ENCODE measurements around the gene FAM118B.

FAM118B gene

GRCh38 chr11:126186708-126187529 lies 24.7 kb upstream of the FAM118B start:
- no peak for DNase-seq (ENCODE audit: low read depth)

DNA sequence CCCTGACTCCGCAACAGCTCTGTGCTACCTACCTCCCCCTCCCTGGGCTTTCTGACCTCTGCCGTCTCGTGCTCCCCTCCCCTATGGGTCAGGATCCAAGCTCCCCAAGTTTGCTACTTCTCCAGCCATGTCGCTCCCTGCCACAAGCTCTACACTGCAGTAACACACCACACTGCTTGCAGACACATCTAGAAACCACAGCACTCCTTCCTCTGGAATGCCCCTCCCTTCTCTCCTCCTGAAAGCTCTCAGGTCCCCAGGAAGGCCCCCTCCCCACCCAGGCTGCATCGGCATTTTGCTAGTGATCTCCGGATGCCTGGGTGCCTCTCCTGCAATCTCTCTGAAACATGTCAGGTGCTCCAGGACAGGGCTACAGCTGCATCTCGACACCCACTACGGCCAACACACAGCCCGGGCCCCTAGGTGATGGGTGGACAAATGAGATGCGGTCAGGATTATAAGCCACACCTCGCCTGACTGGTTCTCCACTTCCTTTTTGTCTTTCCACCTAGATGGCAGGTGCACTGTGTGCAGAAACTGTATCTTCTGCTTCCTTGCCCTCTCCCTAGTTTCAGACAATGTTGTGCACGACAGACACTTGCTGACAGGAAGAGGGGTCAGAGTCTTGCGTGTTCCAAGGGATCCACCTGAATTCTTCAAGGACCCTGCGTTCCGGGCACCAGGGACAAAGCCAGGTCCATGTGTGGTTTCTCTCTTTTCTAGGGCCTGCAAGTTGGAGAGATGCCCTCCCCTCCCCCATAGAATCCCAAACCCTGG lies 23.1 kb upstream of the FAM118B start:
- no peak for DNase-seq (ENCODE audit: low read depth)

GRCh38 chr11:126189109-126189929 lies 22.3 kb upstream of the FAM118B start:
- no peak for DNase-seq (ENCODE audit: low read depth)

DNA sequence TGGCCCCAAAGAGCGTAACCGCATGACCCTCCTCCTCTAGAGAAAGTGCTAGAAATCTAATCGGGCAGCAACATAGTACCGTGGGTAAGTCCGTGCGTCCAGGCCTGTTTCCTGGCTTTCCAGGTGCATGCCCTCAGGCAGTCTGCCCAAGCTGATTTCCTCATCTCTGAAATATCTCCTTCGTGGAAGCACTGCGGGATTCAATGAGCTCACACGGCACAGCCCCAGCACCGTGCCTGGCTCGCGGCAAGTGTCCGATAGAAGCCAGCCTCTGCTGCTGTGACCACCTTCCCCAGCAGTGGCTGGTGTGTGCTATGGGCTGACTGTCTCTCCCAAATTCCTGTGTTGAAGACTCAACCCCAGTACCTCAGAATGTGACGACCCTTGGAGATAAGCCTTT lies 20.8 kb upstream of the FAM118B start:
- no peak for DNase-seq (ENCODE audit: low read depth)

GRCh38 chr11:126191379-126192073 lies 20.1 kb upstream of the FAM118B start:
- no peak for DNase-seq (ENCODE audit: low read depth)

GRCh38 chr11:126192361-126192760 lies 19.2 kb upstream of the FAM118B start:
- no peak for DNase-seq (ENCODE audit: low read depth)

GRCh38 chr11:126193038-126193478 lies 18.5 kb upstream of the FAM118B start:
- no peak for DNase-seq (ENCODE audit: low read depth)

DNA sequence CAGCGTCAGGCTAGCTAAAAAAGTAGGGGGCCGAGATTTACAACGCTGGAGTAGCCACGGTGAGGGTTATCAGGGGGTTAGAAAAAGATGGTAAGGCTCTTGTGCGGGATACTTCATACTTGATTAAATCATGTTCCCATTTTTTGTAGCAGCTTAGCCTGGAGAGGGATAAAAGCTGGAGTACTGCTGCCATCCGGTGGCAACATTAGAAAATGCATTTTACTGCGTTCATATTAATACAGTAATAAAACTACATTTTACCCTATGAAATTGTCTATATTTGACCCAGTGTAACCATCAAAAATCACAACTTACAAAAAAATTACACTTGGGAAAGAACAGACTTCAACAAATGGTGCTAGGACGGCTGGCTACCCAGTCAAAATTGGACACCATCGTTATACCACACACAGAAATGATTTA lies 17.4 kb upstream of the FAM118B start:
- DNase-seq (ENCODE audit: low read depth), result peak; percentile 27

DNA sequence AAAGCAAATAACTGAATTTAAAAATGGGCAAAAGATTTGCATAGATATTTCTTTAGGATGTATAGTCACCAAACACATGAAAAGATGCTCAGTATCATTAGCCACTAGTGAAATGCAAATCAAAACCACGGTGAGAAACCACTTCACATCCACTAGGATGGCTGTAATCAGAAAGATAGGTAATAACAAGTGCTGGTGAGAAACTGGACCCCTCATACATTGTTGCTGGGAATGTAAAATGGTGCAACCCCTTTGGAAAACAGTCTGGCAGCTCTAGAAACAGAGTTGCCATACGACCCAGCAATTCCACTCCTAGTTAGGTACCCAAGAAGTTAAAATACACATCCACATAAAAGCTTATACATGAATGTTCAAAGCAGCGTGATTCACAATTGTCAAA lies 16.5 kb upstream of the FAM118B start:
- DNase-seq (ENCODE audit: low read depth), result no peak

GRCh38 chr11:126197277-126197939 lies 14.2 kb upstream of the FAM118B start:
- peak; percentile 27 for DNase-seq (ENCODE audit: low read depth)

DNA sequence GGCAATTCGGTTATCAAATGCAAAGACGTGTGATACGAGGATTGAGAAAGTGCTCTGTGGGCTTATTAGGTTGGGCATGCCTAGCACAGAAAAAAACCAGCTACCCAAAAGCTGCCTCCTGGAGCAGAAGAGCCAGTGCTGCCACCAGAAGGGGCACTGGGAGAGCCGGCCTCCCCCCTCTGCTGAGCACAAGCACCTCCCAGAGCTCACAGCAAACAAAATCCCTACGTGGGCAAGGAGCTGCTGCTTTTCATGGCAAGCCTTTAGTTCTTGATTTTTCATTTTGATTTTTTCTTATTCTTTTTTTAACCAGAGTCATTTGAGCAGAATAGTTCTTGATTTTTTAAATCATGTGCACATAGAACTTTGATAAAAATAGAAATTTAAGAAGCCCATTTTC lies 12.9 kb upstream of the FAM118B start:
- DNase-seq (ENCODE audit: low read depth), result no peak

- DNase-seq (ENCODE audit: low read depth), result no peak
Measured at GRCh38 chr11:126202646-126203359, 8.8 kb upstream of the FAM118B start.

GRCh38 chr11:126205359-126205758 lies 6.2 kb upstream of the FAM118B start:
- no peak for DNase-seq (ENCODE audit: low read depth)

DNA sequence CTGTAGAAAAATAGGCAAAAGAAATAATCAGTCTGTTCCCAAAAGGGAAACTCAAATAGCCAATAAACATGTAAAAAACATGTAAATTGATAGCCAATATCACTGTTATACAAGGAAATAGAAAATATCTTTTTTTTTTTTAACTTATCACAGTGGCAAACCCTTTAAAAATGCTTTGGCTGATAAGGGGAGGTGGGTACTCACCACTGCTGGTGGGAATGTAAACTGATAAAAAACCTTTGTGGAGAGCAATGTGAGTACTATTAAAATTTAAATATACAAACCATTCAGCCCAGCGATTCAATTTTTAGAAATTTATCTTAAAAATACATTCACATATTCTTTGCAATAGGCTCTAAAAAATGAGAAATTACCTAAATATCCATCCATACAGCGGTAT lies 3.7 kb upstream of the FAM118B start:
- DNase-seq (ENCODE audit: low read depth), result no peak

GRCh38 chr11:126210871-126211235 lies 729 bp upstream of the FAM118B start:
- DNase-seq (ENCODE audit: low read depth), result no peak

GRCh38 chr11:126212089-126212660 lies 593 bp downstream of the FAM118B start:
- no peak for DNase-seq (ENCODE audit: low read depth)

DNA sequence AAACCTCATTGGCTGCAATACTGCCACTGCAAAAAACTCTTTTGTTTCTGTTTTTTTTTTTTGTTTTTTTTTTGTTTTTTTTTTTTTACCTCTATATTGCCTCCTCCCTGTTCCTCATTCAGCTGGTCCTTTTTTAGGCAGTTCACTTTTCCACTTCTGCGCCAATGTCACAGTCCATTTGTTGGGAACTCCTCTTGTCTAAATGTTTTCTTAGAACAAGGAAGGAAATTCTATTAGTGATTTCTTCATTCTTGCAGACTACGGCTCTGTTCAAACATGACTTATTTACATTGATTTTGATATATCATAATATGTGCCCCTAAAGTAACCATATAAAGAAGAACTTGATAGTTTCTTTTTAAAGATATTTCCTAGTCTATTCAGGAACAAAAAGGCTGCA lies 2.9 kb downstream of the FAM118B start:
- DNase-seq (ENCODE audit: low read depth), result no peak

GRCh38 chr11:126214841-126215240 lies 3.3 kb downstream of the FAM118B start:
- no peak for DNase-seq (ENCODE audit: low read depth)

- DNase-seq (ENCODE audit: low read depth), result no peak
Measured at GRCh38 chr11:126216526-126217305, 5.1 kb downstream of the FAM118B start.
